GM12878 (cell line): Measurements from ENCODE around the gene HIVEP2. TPM values are rescaled to one million over a fixed set of nuclear protein-coding genes. Genes with fewer than 3 reads are reported as not detected.

Experiments
- BCL3 ChIP-seq: IDR thresholded peaks from 2 replicates; pipeline ENCODE4 v1.6.1; 2011; ENCODE audit warnings: borderline replicate concordance, low read depth, mild to moderate bottlenecking, moderate library complexity, low read length; ENCODE audit not compliant: insufficient read depth, poor library complexity, severe bottlenecking
- CHD1 ChIP-seq: IDR thresholded peaks from 2 replicates; pipeline ENCODE4 v1.6.1; 2012; ENCODE audit warnings: low read depth, low read length, improper control_type of control experiment
- CTCF ChIP-seq, 3 experiments: IDR thresholded peaks in 2 of 3; conservative IDR thresholded peaks in 1 of 3; 2 replicates each; pipeline ENCODE4 v1.5.1; 2011; ENCODE audit warnings: low read depth in 3 of 3, low read length in 3 of 3, mild to moderate bottlenecking in 3 of 3, control low read depth in 2 of 3, moderate library complexity in 2 of 3, inconsistent platforms in 1 of 3, mixed read lengths in 1 of 3; ENCODE audit not compliant: control insufficient read depth in 2 of 3, insufficient read depth in 1 of 3; ENCODE audit errors: extremely low read depth in 1 of 3
- EGR1 ChIP-seq, 2 experiments: IDR thresholded peaks; 1 replicate in 1 of 2; 2 replicates in 1 of 2; pipeline ENCODE4 v1.6.1; 2011 to 2012; ENCODE audit warnings: low read depth in 2 of 2, low read length in 2 of 2, borderline replicate concordance in 1 of 2, mild to moderate bottlenecking in 1 of 2, moderate library complexity in 1 of 2
- FOS ChIP-seq: IDR thresholded peaks from 3 replicates; pipeline ENCODE4 v1.6.1; 2011; ENCODE audit warnings: borderline replicate concordance; ENCODE audit not compliant: insufficient read length; ENCODE audit errors: extremely low read depth
- HDGF ChIP-seq: fragments of 450-650 bp; IDR thresholded peaks from 2 replicates; pipeline ENCODE4 v1.6.1; 2016; ENCODE audit warnings: antibody characterized with exemption
- JUNB ChIP-seq: IDR thresholded peaks from 2 replicates; pipeline ENCODE4 v1.6.1; 2016; ENCODE audit warnings: antibody characterized with exemption, mild to moderate bottlenecking
- KDM1A ChIP-seq: fragments of 200-600 bp; sonication (generic); IDR thresholded peaks from 2 replicates; pipeline ENCODE4 v1.6.1; 2016; ENCODE audit warnings: borderline replicate concordance
- MAX ChIP-seq: IDR thresholded peaks from 2 replicates; pipeline ENCODE4 v1.6.1; 2012; ENCODE audit warnings: low read depth, low read length, improper control_type of control experiment
- MXI1 ChIP-seq: fragments of 150-350 bp; IDR thresholded peaks from 2 replicates; pipeline ENCODE4 v1.6.1; 2011; ENCODE audit warnings: low read depth, mild to moderate bottlenecking, inconsistent platforms, low read length, improper control_type of control experiment
- NR2F1 ChIP-seq: fragments of 450-650 bp; conservative IDR thresholded peaks from 2 replicates; pipeline ENCODE4 v1.6.1; 2017; ENCODE audit warnings: mild to moderate bottlenecking
- PAX5 ChIP-seq: IDR thresholded peaks from 2 replicates; pipeline ENCODE4 v1.6.1; 2011; ENCODE audit warnings: low read depth, low read length, borderline replicate concordance
- POLR2AphosphoS2 ChIP-seq: IDR thresholded peaks from 2 replicates; pipeline ENCODE4 v1.6.1; 2011; ENCODE audit warnings: low read depth, mild to moderate bottlenecking, low read length, improper control_type of control experiment, moderate library complexity
- RAD21 ChIP-seq: IDR thresholded peaks from 2 replicates; pipeline ENCODE4 v1.6.1; 2011; ENCODE audit warnings: mild to moderate bottlenecking, low read depth, low read length, moderate library complexity; ENCODE audit not compliant: insufficient read depth
- RCOR1 ChIP-seq: conservative IDR thresholded peaks from 2 replicates; pipeline ENCODE4 v1.6.1; 2012; ENCODE audit warnings: low read depth, low read length, improper control_type of control experiment
- RELA ChIP-seq: fragments of 450-650 bp; IDR thresholded peaks from 2 replicates; pipeline ENCODE4 v1.8.0; 2014; ENCODE audit warnings: borderline replicate concordance; ENCODE audit not compliant: partially characterized antibody
- RUNX3 ChIP-seq: IDR thresholded peaks from 2 replicates; pipeline ENCODE4 v1.6.1; 2012; ENCODE audit warnings: low read length, inconsistent platforms
- SMAD1 ChIP-seq: fragments of 450-650 bp; IDR thresholded peaks from 2 replicates; pipeline ENCODE4 v1.6.1; 2018; ENCODE audit warnings: mild to moderate bottlenecking, low read depth; ENCODE audit not compliant: partially characterized antibody
- SPI1 ChIP-seq: IDR thresholded peaks from 2 replicates; pipeline ENCODE4 v1.6.1; 2011; ENCODE audit warnings: low read depth, mild to moderate bottlenecking, low read length, moderate library complexity, borderline replicate concordance; ENCODE audit not compliant: insufficient read depth
- SREBF1 ChIP-seq: IDR thresholded peaks from 2 replicates; pipeline ENCODE4 v1.6.1; 2012; ENCODE audit warnings: mild to moderate bottlenecking, low read length
- TCF7 ChIP-seq: IDR thresholded peaks from 2 replicates; pipeline ENCODE4 v1.6.1; 2014; ENCODE audit warnings: antibody characterized with exemption, borderline replicate concordance
- USF2 ChIP-seq: IDR thresholded peaks from 2 replicates; pipeline ENCODE4 v1.6.1; 2011; ENCODE audit warnings: low read depth, low read length, improper control_type of control experiment, borderline replicate concordance
- WRNIP1 ChIP-seq: IDR thresholded peaks from 2 replicates; pipeline ENCODE4 v1.6.1; 2011; ENCODE audit warnings: low read depth, low read length, improper control_type of control experiment, borderline replicate concordance
- ZNF24 ChIP-seq: fragments of 450-650 bp; IDR thresholded peaks from 2 replicates; pipeline ENCODE4 v1.6.1; 2017; ENCODE audit warnings: antibody characterized with exemption, mild to moderate bottlenecking
- polyA plus RNA-seq, 11 experiments: library from polyadenylated mRNA; depleted of rRNA in 4 of 11; unstranded in 6 of 11; stranded (reverse) in 5 of 11; fragments of >200 nt; fragmentation: Nextera tagmentation in 4 of 11; fragmentation: Illumina TruSeq in 1 of 11; extraction: Ambion mirVana in 4 of 11; extraction: Trizol in 1 of 11; gene quantifications; 1 replicate in 1 of 11; 2 replicates in 10 of 11; pipeline versions ENCODE4 v1.2.1 to v1.2.3, GENCODE V29; 2011 to 2016; ENCODE audit warnings: inconsistent platforms in 2 of 11, missing spikeins in 2 of 11, low read depth in 1 of 11
- total RNA-seq, 4 experiments: library from RNA; depleted of rRNA in 3 of 4; stranded (reverse); fragments of >200 nt in 3 of 4; fragmentation: Illumina TruSeq in 1 of 4; extraction: Trizol in 1 of 4; gene quantifications; 2 replicates each; pipeline versions ENCODE4 v1.2.1 to v1.2.3, GENCODE V29; 2013 to 2021
- TF ChIP-seq, protein P1 (sequence below): IDR thresholded peaks from 2 replicates; pipeline ENCODE4 v1.6.1; 2011; ENCODE audit warnings: low read depth, mild to moderate bottlenecking, low read length, moderate library complexity, borderline replicate concordance; ENCODE audit errors: extremely low read depth

The HIVEP2 gene
- total and polyA plus RNA-seq, 10 of the 15 experiments (the other 5 are each of a cell fraction or from before 2014, with no cell fraction given) = 1.2 to 15.7 (median 10.2) TPM

GRCh38 chr6:142926494-142927270, 18.3 kb downstream of the HIVEP2 start (continued):
- TF ChIP-seq RCOR1 (0 out of 2 replicates have a peak, but pooled peaks have one; percentile 58), JUNB (0 out of 2 replicates have a peak, but pooled peaks have one; percentile 2), RUNX3 (peak; percentile 21), CTCF (IDR thresholded peaks at IDR 0.05 in 2 of 3, conservative IDR thresholded peaks at IDR 0.05 in 1 of 3; ENCODE audit: control insufficient read depth in 2 of 3, extremely low read depth in 1 of 3, insufficient read depth in 1 of 3, low read depth in 3 of 3, low read length in 3 of 3) (no peak), WRNIP1 (no peak), SREBF1 (no peak), POLR2AphosphoS2 (peak; percentile 68; the same call in 1 of the 2 replicates), BCL3 (peak; percentile 30), ZNF24 (0 out of 2 replicates have a peak, but pooled peaks have one; percentile 48), MAX (no peak), EGR1 (IDR thresholded peaks at IDR 0.05; ENCODE audit: borderline replicate concordance in 1 of 2, low read depth in 2 of 2, low read length in 2 of 2) (peak in 1 of 2 experiments; percentile 6; a peak in 1 of 3 replicates), USF2 (no peak), NR2F1 (peak; percentile 99), RAD21 (no peak), TCF7 (no peak; the same call in 1 of the 2 replicates), FOS (no peak), HDGF (peak; percentile 61; the same call in 1 of the 2 replicates), MXI1 (peak; percentile 68), PAX5 (peak; percentile 15; the same call in 1 of the 2 replicates), KDM1A (no peak), SMAD1 (no peak), CHD1 (0 out of 2 replicates have a peak, but pooled peaks have one; percentile 75), SPI1 (peak; percentile 28; the same call in 1 of the 2 replicates), RELA (peak; percentile 51)
- TF ChIP-seq, protein P1, sequence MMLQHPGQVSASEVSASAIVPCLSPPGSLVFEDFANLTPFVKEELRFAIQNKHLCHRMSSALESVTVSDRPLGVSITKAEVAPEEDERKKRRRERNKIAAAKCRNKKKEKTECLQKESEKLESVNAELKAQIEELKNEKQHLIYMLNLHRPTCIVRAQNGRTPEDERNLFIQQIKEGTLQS = no peak
